HG03460 (cell line): ENCODE measurements around the gene TMEM178A.
"Not testable (repeated sequence)": the region's sequence is repeated elsewhere in the genome, so short reads cannot be mapped to it uniquely, and the experiment has no call there.

Experiments
- ATAC-seq: cut with Tn5 transposase; IDR thresholded peaks from one replicate; pipeline ENCODE4 v1.9.1; 2021; ENCODE audit not compliant: unreplicated experiment

TMEM178A gene

DNA sequence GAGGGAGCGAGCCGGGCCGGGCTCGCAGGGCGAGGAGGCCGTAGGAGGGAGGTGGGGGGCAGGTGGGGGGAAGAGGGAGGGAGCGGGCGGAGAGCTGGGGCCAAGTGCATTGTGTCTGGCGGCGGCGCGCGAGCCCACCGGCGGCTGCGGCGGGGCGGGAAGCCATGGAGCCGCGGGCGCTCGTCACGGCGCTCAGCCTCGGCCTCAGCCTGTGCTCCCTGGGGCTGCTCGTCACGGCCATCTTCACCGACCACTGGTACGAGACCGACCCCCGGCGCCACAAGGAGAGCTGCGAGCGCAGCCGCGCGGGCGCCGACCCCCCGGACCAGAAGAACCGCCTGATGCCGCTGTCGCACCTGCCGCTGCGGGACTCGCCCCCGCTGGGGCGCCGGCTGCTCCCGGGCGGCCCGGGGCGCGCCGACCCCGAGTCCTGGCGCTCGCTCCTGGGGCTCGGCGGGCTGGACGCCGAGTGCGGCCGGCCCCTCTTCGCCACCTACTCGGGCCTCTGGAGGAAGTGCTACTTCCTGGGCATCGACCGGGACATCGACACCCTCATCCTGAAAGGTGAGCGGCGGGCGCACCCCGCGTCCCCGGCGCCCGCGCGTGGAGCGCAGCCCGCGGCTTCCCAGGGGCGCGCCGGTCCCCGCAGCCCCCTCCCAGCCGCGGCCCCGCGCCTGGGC is at the start of gene TMEM178A:
TSS of gene TMEM178A (plus strand) at position 107 of the 680 bp plus-strand sequence. CDS start at position 165, 58 bp downstream.
- ATAC-seq: no peak

DNA sequence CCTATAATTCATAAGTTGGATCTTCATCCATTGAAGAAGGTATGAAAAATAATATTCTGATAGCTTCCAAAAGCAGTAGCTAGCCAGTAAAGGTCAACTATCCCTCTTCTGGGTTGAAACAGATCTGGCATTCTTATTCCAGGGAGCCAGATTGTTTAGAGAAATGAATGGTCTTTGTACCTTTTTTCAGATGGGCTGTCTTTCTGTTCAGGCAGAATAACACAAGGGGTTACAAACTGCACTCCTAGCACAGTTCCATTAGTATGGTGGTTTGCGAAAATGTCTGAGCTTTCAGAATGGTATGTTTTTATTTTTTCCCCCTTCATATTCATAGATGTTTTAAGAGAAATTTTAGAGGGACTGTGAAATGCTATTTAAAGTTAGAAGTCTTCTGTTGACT is 47.5 kb upstream of the TMEM178A start:
- no peak for ATAC-seq

DNA sequence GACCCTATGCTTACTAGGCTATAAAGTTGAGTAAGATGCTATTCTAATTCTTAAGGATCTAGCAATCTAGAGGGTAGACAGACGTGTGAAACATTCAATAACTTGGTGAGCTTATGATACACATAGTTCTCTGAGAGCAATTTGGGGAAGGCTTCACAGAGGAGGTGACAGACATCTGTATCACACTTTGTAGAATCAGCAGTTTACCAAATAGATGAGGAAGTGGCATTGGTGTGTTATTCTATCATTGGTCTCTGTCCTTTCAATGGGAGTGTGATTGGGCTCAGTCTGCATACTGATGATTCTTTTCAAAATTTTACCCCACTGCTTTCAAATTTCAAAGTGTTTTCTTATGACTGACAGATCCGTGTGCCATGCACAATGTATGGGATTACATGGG is 47.0 kb upstream of the TMEM178A start:
- ATAC-seq: no peak

DNA sequence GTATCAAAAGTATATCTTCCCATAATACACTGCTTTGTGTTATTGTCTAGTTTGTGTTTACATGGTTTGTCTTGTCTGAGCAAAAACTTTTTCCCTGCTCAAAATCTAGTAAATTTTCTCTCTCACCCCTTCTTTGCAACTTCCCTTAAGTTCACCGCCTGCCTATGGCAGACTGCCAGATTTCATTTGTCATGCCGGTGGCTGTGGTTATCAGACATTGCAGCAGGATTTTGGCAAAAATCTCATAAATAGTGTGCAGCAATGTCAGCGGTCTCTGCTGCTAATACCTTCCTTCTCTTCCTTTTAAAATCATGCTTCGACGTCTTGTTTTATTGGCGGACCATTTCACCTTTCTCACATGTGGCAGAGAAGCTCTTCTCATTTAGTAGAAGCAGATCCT is 45.6 kb upstream of the TMEM178A start:
- no peak for ATAC-seq

DNA sequence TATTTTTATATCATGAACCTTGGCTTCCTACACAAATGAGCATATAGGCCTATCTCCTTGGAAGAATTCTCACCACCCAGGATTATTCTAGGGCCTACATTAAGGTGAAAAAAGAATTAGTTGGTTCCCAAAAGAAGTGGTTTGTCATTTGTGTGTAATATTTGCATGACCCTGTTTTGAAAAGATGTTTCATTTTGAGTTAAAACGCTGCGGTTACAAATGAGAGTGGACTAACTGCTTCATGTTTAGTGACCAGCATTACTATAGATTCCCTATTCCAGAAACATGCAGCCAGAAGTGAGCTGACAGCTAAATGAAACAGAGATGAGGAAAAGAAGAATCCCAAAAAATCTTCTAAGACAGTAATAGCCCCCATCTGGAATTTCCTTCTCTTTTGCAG is 44.1 kb upstream of the TMEM178A start:
- ATAC-seq: no peak

DNA sequence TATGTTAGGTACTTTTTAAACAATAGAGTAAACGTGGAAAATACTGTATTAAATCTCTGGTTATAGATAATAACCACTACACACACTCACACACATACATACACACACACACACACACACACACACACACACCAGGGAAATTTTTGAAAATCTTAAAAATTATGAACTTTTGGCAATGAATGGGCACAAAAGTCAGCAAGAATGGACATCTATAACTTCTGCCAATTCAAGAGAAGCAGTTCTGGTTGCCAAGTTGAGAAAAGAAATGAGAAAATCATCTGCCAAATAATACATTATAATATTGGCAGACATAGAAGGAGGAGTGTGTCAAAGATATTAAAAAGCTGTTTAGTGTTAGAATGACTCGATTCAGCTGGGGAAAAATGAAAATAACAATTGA is 42.9 kb upstream of the TMEM178A start:
- no peak for ATAC-seq

DNA sequence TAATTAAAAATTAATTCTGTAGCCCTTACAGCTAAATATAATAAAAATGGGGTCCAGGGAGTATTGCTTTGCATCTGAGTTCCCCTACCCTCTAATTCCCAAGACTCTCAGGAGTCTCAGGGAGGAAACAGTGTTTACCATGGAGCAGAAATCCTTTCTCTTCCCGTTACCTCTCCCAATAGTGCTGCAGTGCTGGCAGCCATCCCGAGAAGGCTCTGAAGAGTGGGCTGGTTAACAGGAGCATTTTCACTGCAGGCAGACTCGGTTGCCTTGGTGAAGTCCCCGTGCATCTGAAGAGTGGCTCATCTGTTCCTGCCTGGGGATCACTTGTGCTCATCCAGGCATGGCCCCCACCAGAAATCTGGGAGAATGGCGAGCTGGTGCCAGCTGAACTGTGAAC is 41.8 kb upstream of the TMEM178A start:
- no peak for ATAC-seq

DNA sequence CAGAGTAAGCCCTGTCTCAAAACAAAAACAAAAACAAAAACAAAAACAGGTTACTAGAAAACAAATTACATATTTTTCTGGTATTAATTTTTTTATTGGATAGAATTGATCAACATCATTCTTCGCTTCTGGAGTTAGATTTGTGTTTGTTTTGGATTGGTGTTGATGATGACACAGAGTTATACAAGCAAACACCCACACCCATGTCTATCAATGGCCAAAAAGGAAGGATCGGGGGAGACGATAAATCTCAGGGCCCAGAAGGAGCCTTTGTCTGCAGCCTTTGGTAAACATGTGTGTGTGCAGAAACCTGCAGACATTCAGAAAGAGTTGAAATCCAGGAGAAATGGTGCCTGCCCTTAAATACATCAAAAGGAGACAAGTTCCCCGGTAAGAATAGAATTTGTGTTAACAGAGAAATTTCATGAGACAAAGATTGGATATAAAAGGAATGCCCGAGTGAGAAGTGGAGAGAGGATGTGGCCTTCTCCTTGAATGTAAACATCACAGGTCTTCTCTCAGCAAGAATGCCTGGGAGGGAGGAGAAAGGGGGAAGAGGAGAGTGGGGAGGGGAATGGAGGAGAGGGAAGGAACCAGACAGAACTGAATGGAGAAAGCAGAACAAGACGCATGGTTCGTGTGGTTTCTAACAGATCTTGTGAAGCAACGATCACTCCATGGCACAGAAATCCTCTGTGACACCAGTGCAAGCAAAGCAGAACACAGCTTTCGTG is 40.4 kb upstream of the TMEM178A start:
- no peak for ATAC-seq

DNA sequence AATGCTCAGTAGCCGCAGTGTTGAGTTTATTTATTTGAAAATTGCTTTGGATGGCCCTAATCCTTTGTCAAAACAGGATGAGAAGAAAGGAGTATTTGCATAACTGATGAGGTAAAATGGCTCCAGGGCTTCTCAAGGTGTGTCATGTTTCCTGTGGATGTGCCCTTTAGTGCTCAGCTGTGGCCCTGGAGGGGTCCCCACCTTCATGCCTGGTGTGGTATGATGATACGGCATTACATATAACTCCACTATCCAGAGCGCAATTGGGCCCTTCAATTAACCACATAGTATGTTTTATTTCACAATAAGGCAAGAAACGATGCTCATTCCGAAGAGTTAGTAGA is 39.8 kb upstream of the TMEM178A start:
- no peak for ATAC-seq

DNA sequence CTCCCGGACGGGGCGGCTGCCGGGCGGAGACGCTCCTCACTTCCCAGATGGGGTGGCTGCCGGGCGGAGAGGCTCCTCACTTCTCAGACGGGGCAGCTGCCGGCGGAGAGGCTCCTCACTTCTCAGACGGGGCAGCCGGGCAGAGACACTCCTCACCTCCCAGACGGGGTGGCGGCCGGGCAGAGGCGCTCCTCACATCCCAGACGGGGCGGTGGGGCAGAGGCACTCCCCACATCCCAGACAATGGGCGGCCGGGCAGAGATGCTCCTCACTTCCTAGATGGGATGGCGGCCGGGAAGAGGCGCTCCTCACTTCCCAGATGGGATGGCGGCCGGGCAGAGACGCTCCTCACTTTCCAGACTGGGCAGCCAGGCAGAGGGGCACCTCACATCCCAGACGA is 37.4 kb upstream of the TMEM178A start:
- not testable (repeated sequence) for ATAC-seq

DNA sequence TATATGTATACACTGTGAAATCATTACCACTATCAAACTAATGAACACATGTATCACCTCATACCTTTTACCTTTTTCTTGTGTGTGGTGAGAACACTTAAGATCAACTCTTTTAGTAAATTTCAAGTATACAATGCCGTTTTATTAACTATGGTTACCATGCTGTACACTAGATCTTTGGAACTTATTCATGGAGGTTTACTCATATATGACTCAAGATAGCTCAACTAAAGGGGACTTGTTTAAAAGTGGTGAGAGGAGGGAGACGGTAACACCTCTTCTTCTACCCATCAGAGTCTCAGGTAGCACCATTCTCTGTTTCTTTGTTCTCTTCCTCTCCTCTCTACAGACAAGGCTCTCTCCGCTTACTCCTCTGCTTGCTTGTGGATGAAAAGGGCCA is 36.1 kb upstream of the TMEM178A start:
- ATAC-seq: no peak

DNA sequence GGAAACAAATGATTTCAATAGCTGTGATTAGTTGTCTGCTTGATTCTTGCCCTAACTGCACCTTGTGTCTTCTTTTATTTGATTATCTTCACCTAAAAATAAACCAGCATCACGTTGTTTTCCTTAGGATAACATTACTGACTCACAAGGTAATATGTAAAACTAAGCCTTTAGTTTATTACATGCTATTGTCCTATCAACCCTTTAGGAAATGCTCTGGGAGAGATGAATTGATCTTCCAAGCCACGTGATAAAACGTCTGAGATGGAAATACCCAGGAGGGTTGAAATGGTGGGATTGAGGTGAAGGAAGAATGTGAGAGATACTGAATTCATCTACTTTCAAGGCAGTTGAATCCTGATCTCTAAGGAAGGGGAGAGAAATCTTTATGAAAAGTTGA is 34.5 kb upstream of the TMEM178A start:
- ATAC-seq: no peak

DNA sequence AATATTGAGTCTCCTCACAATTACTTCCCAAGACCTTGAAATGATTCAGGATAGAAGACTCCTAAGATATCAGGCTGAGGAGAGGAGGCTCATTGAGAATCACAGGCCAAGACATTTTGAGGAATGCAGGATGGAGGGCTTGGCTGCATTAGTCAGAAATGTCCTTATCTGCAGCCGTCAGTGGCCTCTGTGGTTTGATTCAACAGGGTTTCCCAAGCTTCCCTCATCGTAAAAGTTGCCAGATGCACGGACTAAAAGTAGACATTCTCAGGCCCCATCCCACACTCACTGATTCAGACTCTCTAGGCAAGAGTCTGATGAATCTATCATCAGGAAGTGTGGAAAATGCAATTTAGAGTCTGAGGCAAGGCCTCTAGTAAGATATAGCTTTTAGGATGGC is 34.0 kb upstream of the TMEM178A start:
- no peak for ATAC-seq

DNA sequence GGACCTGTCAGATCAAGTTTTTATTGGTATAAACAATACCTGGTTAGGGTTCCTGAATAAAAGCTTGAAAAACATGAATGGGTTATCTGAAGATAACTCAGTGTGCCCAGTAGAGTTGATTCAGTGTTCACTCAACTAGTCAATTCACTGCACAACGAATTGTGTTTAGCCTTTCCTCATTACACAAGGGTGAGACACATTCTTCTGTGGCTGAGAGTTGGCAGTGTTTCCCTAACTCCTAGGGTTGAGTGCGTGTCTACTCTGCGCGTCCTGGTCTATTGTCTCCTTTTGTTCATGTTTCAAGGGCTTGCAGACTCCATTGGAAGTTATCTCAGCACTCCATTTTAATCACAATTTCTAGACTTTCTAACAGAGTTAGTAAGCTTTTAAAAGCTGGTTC is 32.8 kb upstream of the TMEM178A start:
- ATAC-seq: no peak

DNA sequence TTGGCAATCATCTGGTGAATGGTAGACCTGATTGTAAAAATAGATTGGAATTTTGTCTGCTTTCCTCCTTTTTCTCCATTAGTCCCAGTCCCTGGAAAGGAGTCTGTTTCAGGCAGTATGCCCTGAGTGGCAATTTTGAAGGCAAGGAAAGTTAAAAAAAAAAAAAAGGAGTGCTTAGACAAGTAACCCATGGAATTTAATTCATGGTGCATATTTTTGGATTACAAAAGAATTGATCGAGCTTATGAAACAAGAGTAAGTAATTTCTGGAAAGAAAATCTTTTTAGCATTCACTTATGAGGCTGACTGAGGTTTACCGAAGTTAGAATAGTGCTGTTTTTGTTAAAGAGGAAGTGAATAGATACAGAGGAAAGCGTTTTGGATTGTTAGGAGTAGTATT is 29.4 kb upstream of the TMEM178A start:
- no peak for ATAC-seq

DNA sequence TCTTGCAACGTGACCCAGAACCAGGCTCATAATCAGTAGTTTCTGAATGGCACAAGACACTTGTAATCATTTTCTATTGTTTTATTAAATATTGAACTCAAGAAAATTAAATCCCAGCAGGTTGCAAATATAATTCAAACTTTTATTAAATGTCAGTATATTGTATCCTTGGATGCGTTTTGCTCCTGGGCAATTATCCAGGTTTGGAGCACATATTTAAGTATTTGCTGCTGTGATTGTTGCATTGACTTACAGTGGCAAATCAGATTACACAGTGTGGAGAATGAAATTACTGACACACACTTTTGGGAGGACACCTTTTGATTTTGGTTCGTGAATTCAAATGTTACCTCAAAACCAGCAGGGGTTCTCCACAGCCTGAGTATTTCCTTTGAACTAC is 27.1 kb upstream of the TMEM178A start:
- no peak for ATAC-seq

DNA sequence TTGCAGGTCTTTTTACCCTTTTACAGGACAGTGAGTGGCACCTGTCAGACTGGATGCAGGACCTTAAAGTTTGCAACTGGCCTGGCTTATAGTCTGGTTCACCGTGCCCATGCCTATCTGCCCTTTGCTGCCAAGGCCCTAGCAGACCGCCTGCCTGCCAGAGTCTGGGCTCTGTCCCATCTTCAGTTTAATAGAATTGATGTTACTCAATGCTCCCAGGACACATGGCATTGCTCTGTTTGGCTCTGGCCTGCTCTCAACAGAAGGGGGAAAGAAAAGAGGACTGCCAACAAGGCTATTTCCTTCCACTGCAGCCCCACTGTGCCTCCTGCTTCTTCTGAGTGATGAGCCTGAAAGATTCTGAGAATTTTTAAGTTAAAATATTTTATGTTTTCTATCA is 25.6 kb upstream of the TMEM178A start:
- ATAC-seq: no peak

DNA sequence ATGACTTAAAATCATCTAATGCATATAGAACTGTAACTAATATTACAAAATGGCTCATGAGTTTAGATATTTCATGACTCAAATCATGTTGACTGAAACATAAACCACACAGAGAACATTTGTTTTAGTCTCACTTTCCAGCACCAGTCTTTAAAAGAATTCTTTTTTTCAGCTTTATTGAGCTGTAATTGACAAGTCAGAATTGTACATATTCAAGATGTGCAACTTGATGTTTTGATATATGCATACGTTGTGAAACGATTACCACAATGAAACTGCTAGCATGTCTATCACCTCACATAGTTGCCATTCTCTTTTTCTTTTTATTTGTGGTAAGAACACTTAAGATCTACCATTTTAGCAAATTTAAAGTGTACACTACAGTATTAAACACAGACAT is 25.0 kb upstream of the TMEM178A start:
- ATAC-seq: no peak

DNA sequence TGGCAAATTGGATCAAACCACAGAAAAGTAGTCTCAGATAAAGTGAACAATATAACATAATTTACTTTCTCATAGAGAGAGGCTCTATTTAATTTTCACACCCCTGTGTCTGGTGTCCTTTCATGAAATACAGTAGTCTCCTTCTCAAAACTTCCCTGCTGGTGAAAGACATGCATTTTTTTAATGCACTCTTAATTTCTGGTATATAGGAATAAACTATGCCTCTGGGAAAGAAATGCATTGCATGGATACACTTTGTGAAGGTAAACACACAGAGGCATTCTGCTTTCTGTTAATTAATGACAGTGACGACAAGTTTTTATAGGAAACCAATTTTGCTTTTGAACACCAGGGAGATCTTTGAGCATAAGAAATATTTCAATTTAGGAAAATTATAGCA is 24.1 kb upstream of the TMEM178A start:
- no peak for ATAC-seq

DNA sequence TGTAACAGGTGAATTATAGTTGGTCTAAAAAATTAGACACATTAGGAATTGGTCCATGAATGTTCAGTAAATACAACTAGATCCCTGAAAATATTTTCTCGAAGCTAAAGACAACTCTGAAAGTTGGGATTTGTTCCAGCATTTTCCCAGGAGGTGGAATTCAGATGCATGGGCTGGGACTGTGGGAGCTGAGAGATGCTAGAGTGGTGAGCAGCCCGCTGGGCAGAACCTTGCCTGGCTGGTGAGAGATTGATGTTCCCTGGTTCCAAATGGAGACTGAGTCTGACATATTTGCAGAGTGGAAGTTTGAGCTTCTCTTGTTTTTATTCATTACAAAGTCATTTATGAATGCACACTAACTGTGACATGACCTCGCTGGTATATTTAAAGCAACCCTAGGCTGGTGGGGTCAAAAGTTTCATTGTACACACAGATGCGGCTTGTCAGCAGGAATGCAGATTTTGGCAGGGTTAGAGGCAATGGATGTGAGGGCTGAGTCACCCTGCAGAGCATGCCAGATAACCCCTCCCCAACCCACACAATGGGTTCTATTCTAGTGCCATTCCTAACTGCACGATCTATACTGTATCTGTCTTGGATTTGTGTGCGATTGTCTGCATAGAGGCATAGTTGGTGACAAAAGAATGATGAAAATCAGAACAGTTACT is 23.5 kb upstream of the TMEM178A start:
- ATAC-seq: no peak

DNA sequence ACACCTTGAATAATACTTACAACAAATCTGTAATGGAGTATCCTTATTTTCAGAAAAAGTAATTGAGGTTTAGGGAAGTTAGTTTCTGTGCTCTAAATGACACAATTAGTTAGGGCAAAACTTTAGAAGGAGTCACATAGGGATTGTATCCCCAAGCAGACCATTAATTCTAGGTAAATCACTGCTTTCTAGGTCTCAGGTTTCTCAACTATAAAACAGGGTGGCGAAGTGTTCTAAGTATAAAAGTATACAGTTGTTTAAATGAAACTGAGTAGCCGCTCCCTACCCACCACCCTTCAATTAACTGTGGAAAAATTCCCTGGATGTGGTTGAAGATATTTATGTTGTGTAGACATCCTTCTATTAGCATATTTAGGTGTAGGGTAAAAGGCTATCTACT is 19.9 kb upstream of the TMEM178A start:
- no peak for ATAC-seq

DNA sequence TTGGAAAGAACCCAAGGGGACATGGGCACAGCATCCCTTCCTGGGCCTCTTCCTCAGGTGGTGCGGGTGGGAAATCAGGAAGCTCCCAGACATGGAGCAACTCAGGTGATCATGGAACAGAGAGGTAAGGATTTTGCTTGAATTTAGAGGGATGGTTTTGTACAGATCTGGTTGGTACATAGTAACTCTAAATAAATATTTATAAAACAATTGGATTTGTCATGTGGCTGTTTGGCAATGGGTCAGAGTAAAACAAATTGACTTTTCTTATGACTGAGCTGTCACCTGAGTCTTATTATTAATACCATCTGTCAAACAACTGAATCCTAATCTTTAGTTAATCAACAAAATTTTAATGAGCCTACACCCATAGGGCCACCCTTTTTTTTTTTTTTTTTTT is 19.4 kb upstream of the TMEM178A start:
- ATAC-seq: no peak
